Astrocyte (in vitro differentiated cells and primary cell): Measurements from ENCODE around the gene ATP2A1. TPM values are rescaled to one million over a fixed set of nuclear protein-coding genes. Genes with fewer than 3 reads are reported as not detected.

Source experiments
- DNase-seq: peaks from one replicate; pipeline ENCODE4 v3.0.0-alpha.2; 2010; ENCODE audit warnings: low read depth
- FAIRE-seq: peaks from 2 replicates; lab custom pipeline; 2011; peaks lifted over from hg19 to GRCh38; lab: Jason Lieb, UNC
- H2AFZ ChIP-seq: 2 replicates; pipeline ENCODE4 v1.6.0; 2012; ENCODE audit warnings: low read depth, low read length, inconsistent platforms
- H3K27ac ChIP-seq: 2 replicates; pipeline ENCODE4 v1.5.1; 2011; ENCODE audit warnings: low read depth, low read length, inconsistent platforms
- H3K27me3 ChIP-seq: 2 replicates; pipeline ENCODE4 v1.6.0; 2011; ENCODE audit warnings: low read length, inconsistent platforms; ENCODE audit not compliant: insufficient read depth
- H3K36me3 ChIP-seq: 2 replicates; pipeline ENCODE4 v1.5.1; 2011; ENCODE audit warnings: low read length, inconsistent platforms; ENCODE audit not compliant: insufficient read depth
- H3K4me1 ChIP-seq: 2 replicates; pipeline ENCODE4 v1.5.1; 2011; ENCODE audit warnings: low read length, inconsistent platforms; ENCODE audit not compliant: insufficient read depth
- H3K4me2 ChIP-seq: 2 replicates; pipeline ENCODE4 v1.6.0; 2012; ENCODE audit warnings: low read length, inconsistent platforms
- H3K4me3 ChIP-seq: 2 replicates; pipeline ENCODE4 v1.5.1; 2011; ENCODE audit warnings: low read depth, mild to moderate bottlenecking, low read length, inconsistent platforms; ENCODE audit not compliant: insufficient read depth
- H3K79me2 ChIP-seq: 2 replicates; pipeline ENCODE4 v1.6.0; 2012; ENCODE audit warnings: mild to moderate bottlenecking, low read length, inconsistent platforms; ENCODE audit not compliant: insufficient read depth
- H3K9ac ChIP-seq: 2 replicates; pipeline ENCODE4 v1.6.0; 2012; ENCODE audit warnings: mild to moderate bottlenecking, low read length, inconsistent platforms
- H3K9me3 ChIP-seq: 2 replicates; pipeline ENCODE4 v1.5.1; 2012; ENCODE audit warnings: low read depth, mild to moderate bottlenecking, low read length, inconsistent platforms; ENCODE audit not compliant: insufficient read depth
- H4K20me1 ChIP-seq: 2 replicates; pipeline ENCODE4 v1.6.0; 2012; ENCODE audit warnings: low read length, inconsistent platforms; ENCODE audit not compliant: insufficient read depth
- H3K27ac Mint-ChIP-seq: one replicate; pipeline ENCODE4 v1.8.0; 2021; ENCODE audit warnings: mild to moderate bottlenecking, mixed read lengths; ENCODE audit not compliant: unreplicated experiment
- H3K27me3 Mint-ChIP-seq: one replicate; pipeline ENCODE4 v1.8.0; 2021; ENCODE audit warnings: low read depth, mixed read lengths; ENCODE audit not compliant: unreplicated experiment
- H3K36me3 Mint-ChIP-seq: one replicate; pipeline ENCODE4 v1.8.0; 2021; ENCODE audit warnings: low read depth, mixed read lengths; ENCODE audit not compliant: unreplicated experiment
- H3K4me1 Mint-ChIP-seq: one replicate; pipeline ENCODE4 v1.8.0; 2021; ENCODE audit warnings: low read depth, mixed read lengths; ENCODE audit not compliant: unreplicated experiment
- H3K4me3 Mint-ChIP-seq: one replicate; pipeline ENCODE4 v1.8.0; 2021; ENCODE audit warnings: mild to moderate bottlenecking, moderate library complexity, mixed read lengths; ENCODE audit not compliant: unreplicated experiment
- H3K9me3 Mint-ChIP-seq: one replicate; pipeline ENCODE4 v1.8.0; 2021; ENCODE audit warnings: mild to moderate bottlenecking, mixed read lengths; ENCODE audit not compliant: unreplicated experiment
- EZH2 ChIP-seq: IDR thresholded peaks from 2 replicates; pipeline ENCODE4 v1.6.1; 2012; ENCODE audit warnings: mild to moderate bottlenecking, low read length, inconsistent platforms; ENCODE audit not compliant: insufficient read depth
- total RNA-seq: library from RNA; stranded (reverse); gene quantifications from 2 replicates; pipeline ENCODE4 v1.2.1, GENCODE V29; 2021
- TF ChIP-seq, protein P1 (sequence below): IDR thresholded peaks from 2 replicates; pipeline ENCODE4 v1.5.1; 2011; ENCODE audit warnings: low read depth, mild to moderate bottlenecking, inconsistent platforms, low read length, moderate library complexity; ENCODE audit not compliant: insufficient read depth

The ATP2A1 gene
- total RNA-seq, 1 donor from 2014 or later: 2.0 TPM

- no peak for TF ChIP-seq EZH2
- TF ChIP-seq, protein P1, sequence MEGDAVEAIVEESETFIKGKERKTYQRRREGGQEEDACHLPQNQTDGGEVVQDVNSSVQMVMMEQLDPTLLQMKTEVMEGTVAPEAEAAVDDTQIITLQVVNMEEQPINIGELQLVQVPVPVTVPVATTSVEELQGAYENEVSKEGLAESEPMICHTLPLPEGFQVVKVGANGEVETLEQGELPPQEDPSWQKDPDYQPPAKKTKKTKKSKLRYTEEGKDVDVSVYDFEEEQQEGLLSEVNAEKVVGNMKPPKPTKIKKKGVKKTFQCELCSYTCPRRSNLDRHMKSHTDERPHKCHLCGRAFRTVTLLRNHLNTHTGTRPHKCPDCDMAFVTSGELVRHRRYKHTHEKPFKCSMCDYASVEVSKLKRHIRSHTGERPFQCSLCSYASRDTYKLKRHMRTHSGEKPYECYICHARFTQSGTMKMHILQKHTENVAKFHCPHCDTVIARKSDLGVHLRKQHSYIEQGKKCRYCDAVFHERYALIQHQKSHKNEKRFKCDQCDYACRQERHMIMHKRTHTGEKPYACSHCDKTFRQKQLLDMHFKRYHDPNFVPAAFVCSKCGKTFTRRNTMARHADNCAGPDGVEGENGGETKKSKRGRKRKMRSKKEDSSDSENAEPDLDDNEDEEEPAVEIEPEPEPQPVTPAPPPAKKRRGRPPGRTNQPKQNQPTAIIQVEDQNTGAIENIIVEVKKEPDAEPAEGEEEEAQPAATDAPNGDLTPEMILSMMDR: no peak
- FAIRE-seq (no peak), DNase-seq (no peak)
- H3K4me3 Mint-ChIP-seq: peak overlapping the region; percentile 76
- peaks cover 2% of the 10 kb centered on the region for H3K27me3 Mint-ChIP-seq
- H3K36me3 Mint-ChIP-seq: peaks cover 3% of the 10 kb centered on the region
- H2AFZ ChIP-seq: no peak overlapping the region
- no peaks in the 10 kb centered on the region for H3K36me3 ChIP-seq
- no peaks in the 10 kb centered on the region for H3K9me3 ChIP-seq
- no peaks in the 10 kb centered on the region for H3K27me3 ChIP-seq
- no peaks in the 10 kb centered on the region for H3K9me3 Mint-ChIP-seq
- H3K4me3 ChIP-seq: no peak overlapping the region
- no peak overlapping the region for H3K27ac Mint-ChIP-seq
- no peaks in the 10 kb centered on the region for H4K20me1 ChIP-seq
- no peaks in the 10 kb centered on the region for H3K79me2 ChIP-seq
- H3K4me1 Mint-ChIP-seq: peaks cover 5% of the 10 kb centered on the region
- H3K4me1 ChIP-seq: no peaks in the 10 kb centered on the region
- H3K27ac ChIP-seq: no peak overlapping the region
- H3K4me2 ChIP-seq: no peak overlapping the region
- no peak overlapping the region for H3K9ac ChIP-seq
These were observed 15.0 kb downstream of the ATP2A1 start for GRCh38 chr16:28893291-28893690.

DNA sequence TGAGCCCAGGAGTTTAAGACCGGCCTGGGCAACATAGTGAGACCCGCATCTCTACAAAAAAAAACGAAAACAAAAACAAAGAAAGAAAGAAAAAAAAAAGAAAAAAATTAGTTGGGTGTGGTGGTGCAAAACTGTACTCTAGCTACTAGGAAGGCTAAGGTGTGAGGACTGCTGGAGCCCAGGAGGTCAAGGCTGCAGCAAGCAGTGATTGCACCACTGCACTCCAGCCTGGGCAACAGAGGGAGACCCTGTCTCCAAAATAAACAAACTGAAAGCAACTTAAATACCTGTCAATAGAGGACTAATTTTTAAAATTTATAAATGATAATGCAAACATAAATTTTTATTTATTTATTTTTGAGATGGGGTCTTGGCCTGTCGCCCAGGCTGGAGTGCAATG lies 17.3 kb downstream of the ATP2A1 start:
- FAIRE-seq (no peak), DNase-seq (no peak)
- H3K27ac ChIP-seq: no peak overlapping the region

DNA sequence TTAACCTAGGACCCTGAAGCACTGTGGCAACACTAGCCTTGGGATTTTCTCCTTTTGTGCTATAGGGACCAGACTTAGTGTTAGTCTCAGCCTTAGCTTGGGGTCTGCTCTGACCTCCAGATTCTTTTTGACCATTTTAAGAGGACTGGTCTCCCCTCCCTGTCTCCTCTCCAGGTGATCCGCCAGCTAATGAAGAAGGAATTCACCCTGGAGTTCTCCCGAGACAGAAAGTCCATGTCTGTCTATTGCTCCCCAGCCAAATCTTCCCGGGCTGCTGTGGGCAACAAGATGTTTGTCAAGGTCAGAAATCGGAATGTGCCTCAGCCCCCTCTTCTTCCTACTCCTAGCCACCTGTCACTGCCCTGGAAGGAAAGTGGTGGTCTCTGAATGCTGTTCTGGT lies 19.5 kb downstream of the ATP2A1 start:
- DNase-seq: no peak
- no peak overlapping the region for H3K27ac Mint-ChIP-seq
- FAIRE-seq: no peak

More for the DNA sequence above, 17.3 kb downstream of the ATP2A1 start:
- no peak for TF ChIP-seq EZH2
- TF ChIP-seq, protein P1: no peak
- no peak overlapping the region for H3K4me3 Mint-ChIP-seq
- Histone ChIP-seq H2AFZ (no peak overlapping the region), H3K9ac (no peak overlapping the region), H3K27me3 (no peaks in the 10 kb centered on the region), H3K79me2 (no peaks in the 10 kb centered on the region), H3K4me2 (no peak overlapping the region), H3K36me3 (no peaks in the 10 kb centered on the region), H4K20me1 (no peaks in the 10 kb centered on the region), H3K9me3 (no peaks in the 10 kb centered on the region), H3K4me1 (no peaks in the 10 kb centered on the region), H3K4me3 (no peak overlapping the region)
- H3K4me1 Mint-ChIP-seq: peaks cover 8% of the 10 kb centered on the region
- no peak overlapping the region for H3K27ac Mint-ChIP-seq
- H3K36me3 Mint-ChIP-seq: peaks cover 6% of the 10 kb centered on the region
- H3K9me3 Mint-ChIP-seq: no peaks in the 10 kb centered on the region
- H3K27me3 Mint-ChIP-seq: peaks cover 2% of the 10 kb centered on the region

More for the DNA sequence above, 19.5 kb downstream of the ATP2A1 start:
- Histone ChIP-seq H2AFZ (no peak overlapping the region), H3K4me2 (no peak overlapping the region), H3K79me2 (no peaks in the 10 kb centered on the region), H3K27me3 (no peaks in the 10 kb centered on the region), H3K9me3 (no peaks in the 10 kb centered on the region), H3K27ac (no peak overlapping the region), H3K9ac (no peak overlapping the region), H3K36me3 (no peaks in the 10 kb centered on the region), H3K4me1 (no peaks in the 10 kb centered on the region), H4K20me1 (no peaks in the 10 kb centered on the region), H3K4me3 (no peak overlapping the region)
- no peak for TF ChIP-seq EZH2
- TF ChIP-seq, protein P1: no peak
- H3K36me3 Mint-ChIP-seq: peaks cover 10% of the 10 kb centered on the region
- peaks cover 2% of the 10 kb centered on the region for H3K27me3 Mint-ChIP-seq
- H3K4me1 Mint-ChIP-seq: peaks cover 8% of the 10 kb centered on the region
- no peak overlapping the region for H3K4me3 Mint-ChIP-seq
- H3K9me3 Mint-ChIP-seq: no peaks in the 10 kb centered on the region
